ENCODE results near the gene ZFP3.
"Not testable (repeated sequence)": the region's sequence is repeated elsewhere in the genome, so short reads cannot be mapped to it uniquely, and the experiment has no call there.

ZFP3 gene

GRCh38 chr17:5065227-5065744, 13.0 kb upstream of the ZFP3 start:
- Histone ChIP-seq H4K12ac (ENCODE audit: low read depth, low read length) (no peak overlapping the region), H3K9me3 (ENCODE audit: insufficient read depth, low read depth, low read length) (no peaks in the 10 kb centered on the region), H2AFZ (ENCODE audit: insufficient read depth, low read length, poor library complexity) (no peak overlapping the region), H3K27ac (ENCODE audit: low read depth, low read length) (no peak overlapping the region), H4K91ac (ENCODE audit: low read depth, low read length) (no peak overlapping the region), H3K14ac (ENCODE audit: low read length) (no peak overlapping the region), H3K4me3 (ENCODE audit: low read depth, low read length) (no peak overlapping the region), H2AK5ac (ENCODE audit: low read length) (no peak overlapping the region), H2BK120ac (ENCODE audit: insufficient read depth, low read length, poor library complexity) (no peak overlapping the region), H3K4me2 (ENCODE audit: low read length) (no peak overlapping the region), H3K18ac (ENCODE audit: low read length) (no peak overlapping the region), H2BK12ac (ENCODE audit: low read length) (no peak overlapping the region), H3K23ac (ENCODE audit: low read length) (no peak overlapping the region), H3K79me1 (ENCODE audit: low read length) (no peaks in the 10 kb centered on the region), H3K27me3 (ENCODE audit: insufficient read depth, low read length) (no peaks in the 10 kb centered on the region), H3K79me2 (ENCODE audit: control insufficient read depth, insufficient read depth, low read length, poor library complexity) (no peaks in the 10 kb centered on the region), H3K4ac (ENCODE audit: low read depth, low read length) (no peak overlapping the region), H4K8ac (ENCODE audit: low read depth, low read length) (no peak overlapping the region), H3K9ac (ENCODE audit: low read length) (no peak overlapping the region), H2BK5ac (ENCODE audit: low read depth, low read length, poor library complexity) (no peak overlapping the region), H3K36me3 (ENCODE audit: control insufficient read depth in 1 of 2, insufficient read depth in 2 of 2, low read length in 2 of 2) (no peaks in the 10 kb centered on the region), H3K4me1 (ENCODE audit: control insufficient read depth in 1 of 2, insufficient read depth in 2 of 2, low read length in 2 of 2) (no peaks in the 10 kb centered on the region)
- no CpG with 5 or more reads among the region's 1 CpG for WGBS (ENCODE audit: extremely low coverage, insufficient coverage, insufficient read length)
- no peak for DNase-seq

DNA sequence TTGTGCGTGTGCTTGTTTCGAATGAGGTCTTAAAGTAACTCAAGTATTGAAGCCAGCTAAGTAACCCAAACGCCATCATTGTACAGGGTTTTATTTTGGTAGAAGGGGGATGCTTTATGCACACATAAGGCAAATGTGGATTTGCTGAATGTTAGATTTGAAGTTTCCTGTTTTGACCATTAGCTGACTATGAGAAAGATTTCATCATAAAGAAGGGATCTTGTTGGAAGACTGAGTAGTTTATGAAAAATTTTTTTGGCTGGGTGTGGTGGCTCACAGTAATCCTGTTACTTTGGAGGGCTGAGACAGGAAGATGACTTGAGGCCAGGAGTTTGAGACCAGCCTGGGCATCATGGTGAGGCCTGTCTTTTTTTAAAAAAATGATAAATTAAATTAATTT, 10.0 kb upstream of the ZFP3 start:
- Histone ChIP-seq H2BK12ac (ENCODE audit: low read length) (no peak overlapping the region), H2AFZ (ENCODE audit: insufficient read depth, low read length, poor library complexity) (no peak overlapping the region), H2AK5ac (ENCODE audit: low read length) (no peak overlapping the region), H3K27me3 (ENCODE audit: insufficient read depth, low read length) (no peaks in the 10 kb centered on the region), H3K79me1 (ENCODE audit: low read length) (no peaks in the 10 kb centered on the region), H3K9ac (ENCODE audit: low read length) (no peak overlapping the region), H3K23ac (ENCODE audit: low read length) (no peak overlapping the region), H2BK120ac (ENCODE audit: insufficient read depth, low read length, poor library complexity) (no peak overlapping the region), H4K12ac (ENCODE audit: low read depth, low read length) (no peak overlapping the region), H3K79me2 (ENCODE audit: control insufficient read depth, insufficient read depth, low read length, poor library complexity) (no peaks in the 10 kb centered on the region), H4K91ac (ENCODE audit: low read depth, low read length) (no peak overlapping the region), H3K9me3 (ENCODE audit: insufficient read depth, low read depth, low read length) (no peaks in the 10 kb centered on the region), H4K8ac (ENCODE audit: low read depth, low read length) (no peak overlapping the region), H3K4me3 (ENCODE audit: low read depth, low read length) (no peak overlapping the region), H3K4me1 (ENCODE audit: control insufficient read depth in 1 of 2, insufficient read depth in 2 of 2, low read length in 2 of 2) (no peaks in the 10 kb centered on the region), H3K14ac (ENCODE audit: low read length) (no peak overlapping the region), H2BK5ac (ENCODE audit: low read depth, low read length, poor library complexity) (no peak overlapping the region), H3K27ac (ENCODE audit: low read depth, low read length) (no peak overlapping the region), H3K4me2 (ENCODE audit: low read length) (no peak overlapping the region), H3K4ac (ENCODE audit: low read depth, low read length) (no peak overlapping the region), H3K18ac (ENCODE audit: low read length) (no peak overlapping the region), H3K36me3 (ENCODE audit: control insufficient read depth in 1 of 2, insufficient read depth in 2 of 2, low read length in 2 of 2) (no peaks in the 10 kb centered on the region)
- no CpG with 5 or more reads among the region's 3 CpGs for WGBS (ENCODE audit: extremely low coverage, insufficient coverage, insufficient read length)
- no peak for DNase-seq

GRCh38 chr17:5069724-5070123, 8.5 kb upstream of the ZFP3 start:
- H3K27ac ChIP-seq (ENCODE audit: low read depth, low read length): no peak overlapping the region
- no peak overlapping the region for H4K8ac ChIP-seq (ENCODE audit: low read depth, low read length)
- H2BK12ac ChIP-seq (ENCODE audit: low read length): no peak overlapping the region
- H4K91ac ChIP-seq (ENCODE audit: low read depth, low read length): no peak overlapping the region
- H3K27me3 ChIP-seq (ENCODE audit: insufficient read depth, low read length): no peaks in the 10 kb centered on the region
- no peaks in the 10 kb centered on the region for H3K36me3 ChIP-seq (ENCODE audit: control insufficient read depth in 1 of 2, insufficient read depth in 2 of 2, low read length in 2 of 2)
- H2AFZ ChIP-seq (ENCODE audit: insufficient read depth, low read length, poor library complexity): no peak overlapping the region
- no peaks in the 10 kb centered on the region for H3K9me3 ChIP-seq (ENCODE audit: insufficient read depth, low read depth, low read length)
- H3K23ac ChIP-seq (ENCODE audit: low read length): no peak overlapping the region
- no peaks in the 10 kb centered on the region for H3K4me1 ChIP-seq (ENCODE audit: control insufficient read depth in 1 of 2, insufficient read depth in 2 of 2, low read length in 2 of 2)
- no peaks in the 10 kb centered on the region for H3K79me2 ChIP-seq (ENCODE audit: control insufficient read depth, insufficient read depth, low read length, poor library complexity)
- H2BK120ac ChIP-seq (ENCODE audit: insufficient read depth, low read length, poor library complexity): no peak overlapping the region
- H2AK5ac ChIP-seq (ENCODE audit: low read length): no peak overlapping the region
- no CpG with 5 or more reads among the region's 4 CpGs for WGBS (ENCODE audit: extremely low coverage, insufficient coverage, insufficient read length)
- H3K4me2 ChIP-seq (ENCODE audit: low read length): no peak overlapping the region
- no peak overlapping the region for H4K12ac ChIP-seq (ENCODE audit: low read depth, low read length)
- no peak overlapping the region for H3K4ac ChIP-seq (ENCODE audit: low read depth, low read length)
- H3K79me1 ChIP-seq (ENCODE audit: low read length): no peaks in the 10 kb centered on the region
- H3K4me3 ChIP-seq (ENCODE audit: low read depth, low read length): no peak overlapping the region
- H2BK5ac ChIP-seq (ENCODE audit: low read depth, low read length, poor library complexity): no peak overlapping the region
- H3K14ac ChIP-seq (ENCODE audit: low read length): no peak overlapping the region
- no peak overlapping the region for H3K18ac ChIP-seq (ENCODE audit: low read length)
- peak; percentile 5 to 35 for DNase-seq
- peak overlapping the region; percentile 56 for H3K9ac ChIP-seq (ENCODE audit: low read length)

- H4K91ac ChIP-seq (ENCODE audit: low read depth, low read length); H3K9ac ChIP-seq (ENCODE audit: low read length); H3K18ac ChIP-seq (ENCODE audit: low read length); H3K4me1 ChIP-seq (ENCODE audit: control insufficient read depth in 1 of 2, insufficient read depth in 2 of 2, low read length in 2 of 2); H2AK5ac ChIP-seq (ENCODE audit: low read length); H4K8ac ChIP-seq (ENCODE audit: low read depth, low read length); H3K79me2 ChIP-seq (ENCODE audit: control insufficient read depth, insufficient read depth, low read length, poor library complexity); H3K14ac ChIP-seq (ENCODE audit: low read length); H2AFZ ChIP-seq (ENCODE audit: insufficient read depth, low read length, poor library complexity); H3K4me3 ChIP-seq (ENCODE audit: low read depth, low read length); H3K4ac ChIP-seq (ENCODE audit: low read depth, low read length); H2BK120ac ChIP-seq (ENCODE audit: insufficient read depth, low read length, poor library complexity); H3K79me1 ChIP-seq (ENCODE audit: low read length); H3K4me2 ChIP-seq (ENCODE audit: low read length); H4K12ac ChIP-seq (ENCODE audit: low read depth, low read length); H3K27me3 ChIP-seq (ENCODE audit: insufficient read depth, low read length); H3K27ac ChIP-seq (ENCODE audit: low read depth, low read length); H2BK12ac ChIP-seq (ENCODE audit: low read length); DNase-seq; H2BK5ac ChIP-seq (ENCODE audit: low read depth, low read length, poor library complexity); H3K23ac ChIP-seq (ENCODE audit: low read length); H3K36me3 ChIP-seq (ENCODE audit: control insufficient read depth in 1 of 2, insufficient read depth in 2 of 2, low read length in 2 of 2): not testable (repeated sequence)
- WGBS (ENCODE audit: extremely low coverage, insufficient coverage, insufficient read length): no CpG with 5 or more reads among the region's 5 CpGs
- H3K9me3 ChIP-seq (ENCODE audit: insufficient read depth, low read depth, low read length): peaks cover 13% of the 10 kb centered on the region
These were observed 2.8 kb upstream of the ZFP3 start for GRCh38 chr17:5075472-5075871.

Data from trophoblast cell (in vitro differentiated cells and primary cell).